UCSD-AML1 (cell line): ENCODE measurements around the gene YTHDC1.

ENCODE experiments used
- DNase-seq: peaks from one replicate; lab custom pipeline; 2025; ENCODE audit not compliant: unreplicated experiment; lab: John Stamatoyannopoulos, UW

The YTHDC1 gene

DNA sequence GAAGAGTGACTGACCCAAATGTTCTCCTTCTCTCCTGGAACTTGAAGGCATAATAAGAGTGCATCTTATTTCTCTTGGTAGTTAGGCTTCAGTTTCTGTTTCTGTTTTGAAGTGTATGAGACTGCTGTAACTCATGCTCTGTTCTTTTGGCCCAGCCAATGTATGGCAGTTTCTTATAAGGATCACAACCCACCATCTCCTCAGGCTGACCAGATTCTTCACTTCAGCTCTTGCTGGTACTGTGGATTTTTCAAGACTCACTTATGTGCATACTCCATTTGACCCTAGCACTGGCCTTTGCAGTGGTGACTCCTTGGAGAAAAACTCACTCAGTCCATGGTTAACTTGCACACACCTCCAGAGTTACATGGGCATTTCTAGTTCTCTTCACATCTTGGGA lies 9.6 kb upstream of the YTHDC1 start:
- DNase-seq, result no peak

- no peak for DNase-seq
These were observed 9.1 kb upstream of the YTHDC1 start for GRCh38 chr4:68358988-68359387.

- DNase-seq, result no peak
These were observed 2.9 kb upstream of the YTHDC1 start for GRCh38 chr4:68352791-68353190.

GRCh38 chr4:68349279-68349648 lies 626 bp downstream of the YTHDC1 start:
- DNase-seq, result no peak

GRCh38 chr4:68348577-68348976 lies 1.3 kb downstream of the YTHDC1 start:
- no peak for DNase-seq

DNA sequence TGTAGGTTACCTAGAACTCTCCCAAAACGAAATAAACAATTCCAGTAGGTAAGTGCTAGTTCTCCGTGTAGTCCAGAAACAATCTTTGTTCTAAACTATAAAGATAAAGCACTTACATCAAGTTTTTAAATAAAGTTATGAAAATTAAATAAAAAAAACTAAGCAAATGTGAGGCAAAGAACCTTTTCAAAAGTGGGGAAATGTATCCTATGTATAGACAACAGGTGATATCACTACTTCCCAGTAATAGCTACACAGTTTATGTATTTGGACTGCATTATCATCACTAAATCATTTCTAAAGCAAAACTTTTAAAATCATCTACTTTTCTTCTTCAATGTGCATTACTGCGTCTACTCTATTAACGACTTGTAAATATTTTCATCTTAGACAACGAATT lies 2.0 kb downstream of the YTHDC1 start:
- DNase-seq, result no peak

DNA sequence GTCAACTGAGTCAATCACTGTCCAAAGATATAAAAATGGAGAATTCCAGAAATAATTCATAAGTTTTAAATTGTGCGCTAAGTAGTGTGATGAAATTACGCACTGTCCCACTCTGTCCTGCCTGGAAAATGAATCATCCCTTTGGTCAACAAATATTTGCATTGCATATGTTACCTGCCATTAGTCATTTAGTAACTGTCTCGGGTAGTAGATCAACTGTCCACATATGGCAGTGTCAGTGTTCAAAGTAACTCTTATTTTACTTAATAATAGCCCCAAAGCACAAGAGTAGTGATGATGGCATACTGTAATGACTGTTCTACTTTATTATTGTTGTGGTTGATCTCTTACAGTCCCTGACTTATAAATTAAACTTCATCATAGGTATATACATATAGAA lies 3.4 kb downstream of the YTHDC1 start:
- no peak for DNase-seq

- DNase-seq, result no peak
These were observed 5.1 kb downstream of the YTHDC1 start for GRCh38 chr4:68344785-68345184.

- DNase-seq, result no peak
These were observed 5.8 kb downstream of the YTHDC1 start for GRCh38 chr4:68344049-68344448.

DNA sequence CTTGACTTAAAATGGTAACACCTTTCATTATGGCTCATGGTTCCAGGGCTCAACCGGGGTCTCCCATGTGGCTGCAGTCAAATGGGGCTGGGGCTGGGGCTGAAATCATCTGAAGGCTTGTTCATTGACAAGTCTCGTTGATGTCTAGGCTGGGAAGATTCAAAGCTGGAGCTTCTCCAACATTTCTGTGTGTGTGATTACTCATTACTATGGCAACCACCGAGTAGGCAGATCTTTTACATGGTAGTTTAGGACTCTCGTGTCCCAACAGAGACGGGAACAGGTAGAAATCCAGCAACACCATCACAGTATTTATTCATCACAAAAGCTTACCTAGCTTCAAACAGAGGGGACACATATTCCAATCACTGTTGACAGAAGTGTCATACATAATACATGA lies 7.8 kb downstream of the YTHDC1 start:
- no peak for DNase-seq

DNA sequence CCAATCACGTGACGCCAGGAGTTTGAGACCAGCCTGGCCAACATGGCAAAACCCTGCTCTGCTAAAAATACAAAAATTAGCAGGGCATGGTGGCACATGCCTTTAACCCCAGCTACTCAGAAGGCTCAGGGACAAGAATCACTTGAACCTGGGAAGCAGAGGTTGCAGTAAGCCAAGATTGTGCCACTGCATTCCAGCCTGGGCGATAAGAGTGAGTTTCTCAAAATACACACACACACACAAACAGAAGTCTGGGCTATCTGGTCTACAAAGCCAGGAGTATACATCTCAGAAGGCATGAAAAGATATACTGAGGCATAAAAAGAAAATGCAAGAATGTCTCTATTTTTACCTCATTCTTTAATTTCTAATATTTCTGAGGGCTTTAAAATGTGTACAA lies 11.3 kb downstream of the YTHDC1 start:
- no peak for DNase-seq

GRCh38 chr4:68337522-68337921 lies 12.4 kb downstream of the YTHDC1 start:
- DNase-seq, result no peak

GRCh38 chr4:68337004-68337403 lies 12.9 kb downstream of the YTHDC1 start:
- DNase-seq, result no peak

- no peak for DNase-seq
These were observed 13.4 kb downstream of the YTHDC1 start for GRCh38 chr4:68336530-68336929.

GRCh38 chr4:68326141-68326540 lies 23.7 kb downstream of the YTHDC1 start:
- no peak for DNase-seq

- no peak for DNase-seq
These were observed 25.2 kb downstream of the YTHDC1 start for GRCh38 chr4:68324519-68325262.

- no peak for DNase-seq
These were observed 30.9 kb downstream of the YTHDC1 start for GRCh38 chr4:68319040-68319439.

DNA sequence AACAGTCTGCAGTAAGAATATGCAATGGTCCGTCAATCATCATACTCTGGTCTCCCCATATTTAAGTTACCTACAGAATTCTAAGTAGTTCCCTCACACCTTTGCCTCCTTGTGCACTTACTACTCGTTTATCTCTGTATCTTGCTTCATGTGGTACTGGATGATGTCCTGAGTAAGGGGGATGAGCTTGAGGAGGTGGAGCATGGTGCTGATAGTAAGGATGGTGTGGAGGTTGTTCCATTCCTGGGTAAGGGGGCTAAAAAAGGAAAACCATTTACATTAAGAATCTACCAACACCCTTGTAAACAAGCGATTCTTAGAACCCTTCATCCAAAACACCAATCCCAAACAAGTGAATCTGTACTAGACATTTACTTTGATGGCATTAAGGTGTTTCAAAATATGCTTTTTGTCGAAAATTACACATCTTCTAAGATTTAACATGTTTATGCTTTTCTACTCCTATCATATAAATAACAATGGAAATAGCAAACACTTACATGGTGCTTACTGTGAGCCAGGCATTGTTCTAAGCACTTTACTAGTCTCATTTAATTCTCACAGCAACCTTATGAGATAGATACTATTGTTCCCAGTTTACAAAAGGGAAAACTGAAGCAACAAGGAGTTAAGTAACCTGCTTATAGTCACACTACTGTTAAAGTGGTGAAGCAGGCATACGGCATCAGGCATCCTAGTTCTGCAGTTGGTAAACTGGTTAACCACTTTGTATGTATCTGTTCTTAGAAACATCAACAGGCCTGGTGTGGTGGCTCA lies 33.5 kb downstream of the YTHDC1 start:
- no peak for DNase-seq

DNA sequence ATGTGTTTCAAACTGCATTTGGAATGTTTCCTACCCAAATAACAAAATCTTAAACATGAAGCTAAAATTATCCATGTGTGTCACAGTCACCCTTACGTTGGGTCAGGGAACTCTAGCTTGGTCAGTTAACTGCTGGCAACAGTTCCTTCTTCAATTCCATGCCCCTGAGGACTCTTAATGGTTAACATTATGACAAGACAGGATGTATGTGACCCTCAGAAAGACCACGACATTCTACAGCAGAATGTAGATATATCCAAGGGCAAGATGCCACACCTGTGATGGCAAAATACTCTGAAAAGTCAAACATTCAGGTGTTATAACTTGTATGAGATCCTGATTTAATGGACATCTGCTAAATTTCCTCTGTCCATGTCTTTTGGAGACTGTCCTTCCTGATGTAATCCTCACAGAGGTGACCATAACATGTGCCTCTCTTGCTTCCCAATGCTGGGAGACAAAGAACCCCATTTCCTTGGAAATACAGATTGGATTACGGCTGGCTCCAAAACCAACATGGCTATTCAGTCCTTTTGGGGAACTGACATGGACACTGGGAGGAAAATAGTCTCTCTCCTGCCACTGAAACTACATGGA lies 39.1 kb downstream of the YTHDC1 start:
- DNase-seq, result no peak

DNA sequence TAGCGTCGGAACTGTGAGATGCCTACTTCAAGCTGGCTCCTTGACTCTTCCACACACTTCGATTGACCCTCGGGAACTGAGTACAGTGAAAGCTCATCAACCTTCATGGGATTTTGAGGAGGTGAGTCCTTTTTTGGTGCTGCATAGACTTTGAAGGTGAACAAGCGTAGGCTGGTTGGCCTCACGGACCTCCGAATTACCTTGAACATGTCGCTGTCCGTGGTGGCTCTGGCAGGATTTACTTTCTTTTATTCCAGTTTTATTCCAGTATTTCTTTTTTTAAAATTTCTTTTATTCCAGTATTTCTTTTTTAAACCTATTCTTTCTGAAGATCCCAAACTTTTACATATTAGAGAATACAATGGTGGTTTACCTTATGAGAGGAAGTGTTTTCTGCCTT lies 45.2 kb downstream of the YTHDC1 start:
- no peak for DNase-seq

DNA sequence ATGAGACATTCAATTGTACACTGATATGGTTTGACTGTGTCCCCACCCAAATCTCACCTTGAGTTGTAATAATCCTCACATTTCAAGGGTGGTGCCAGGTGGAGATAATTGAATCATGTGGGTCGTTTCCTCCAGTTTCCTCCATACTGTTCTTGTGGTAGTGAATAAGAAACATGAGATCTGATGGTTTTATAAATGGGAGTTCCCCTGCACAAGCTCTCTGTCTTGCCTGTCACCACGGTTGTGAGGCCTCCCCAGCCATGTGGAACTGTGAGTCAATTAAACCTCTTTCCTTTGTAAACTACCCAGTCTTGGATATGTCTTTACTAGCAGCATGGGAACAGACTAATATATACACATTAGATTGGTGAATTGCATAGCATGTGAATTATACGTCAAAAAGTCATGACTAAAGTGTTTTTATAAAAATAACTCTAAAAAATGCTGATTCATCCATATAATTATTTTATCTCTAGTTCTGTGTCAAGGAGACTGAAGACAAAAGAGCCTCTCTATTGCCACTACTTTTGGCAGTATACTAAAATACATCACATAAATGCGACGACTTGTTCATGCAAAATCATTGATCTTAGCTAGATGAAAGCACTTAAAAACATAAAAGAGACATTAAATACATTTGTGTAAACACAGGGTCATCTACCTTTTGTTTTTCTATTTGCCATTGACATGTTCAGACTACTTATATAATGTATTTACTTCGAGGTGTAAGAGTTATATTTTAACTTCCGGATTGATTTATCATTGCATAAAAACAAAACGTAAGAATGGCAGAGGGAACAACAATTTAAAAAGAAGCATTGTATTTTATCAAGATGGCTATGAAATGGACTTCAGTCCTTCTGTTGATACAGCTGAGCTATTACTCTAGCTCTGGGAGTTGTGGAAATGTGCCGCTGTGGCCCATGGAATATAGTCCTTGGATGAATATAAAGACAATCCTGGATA lies 50.1 kb downstream of the YTHDC1 start:
- no peak for DNase-seq
